DND-41 (cell line): Measurements from ENCODE around the gene SLC37A3.

Experiments used
- CTCF ChIP-seq: IDR thresholded peaks from 2 replicates; pipeline ENCODE4 v1.5.1; 2012; ENCODE audit warnings: borderline replicate concordance, low read length, moderate library complexity, mild to moderate bottlenecking; ENCODE audit not compliant: poor library complexity, severe bottlenecking; ENCODE audit errors: extremely low read depth
- EZH2 ChIP-seq: IDR thresholded peaks from 3 replicates; pipeline ENCODE4 v1.6.1; 2012; ENCODE audit warnings: borderline replicate concordance, low read depth, mild to moderate bottlenecking, moderate library complexity, low read length, inconsistent platforms; ENCODE audit not compliant: severe bottlenecking

GRCh38 chr7:140310337-140311002 is 87.9 kb downstream of the SLC37A3 start:
- TF ChIP-seq CTCF: no peak
- TF ChIP-seq EZH2: no peak
